ENCODE data around the gene CDKAL1. TPM values are rescaled to one million over a fixed set of nuclear protein-coding genes. Genes with fewer than 3 reads are reported as not detected.

Gene CDKAL1
- total and polyA plus RNA-seq, 2 of the 8 experiments (the other 6 are each of a cell fraction or from before 2014, with no cell fraction given): 8.4 to 24.6 TPM

DNA sequence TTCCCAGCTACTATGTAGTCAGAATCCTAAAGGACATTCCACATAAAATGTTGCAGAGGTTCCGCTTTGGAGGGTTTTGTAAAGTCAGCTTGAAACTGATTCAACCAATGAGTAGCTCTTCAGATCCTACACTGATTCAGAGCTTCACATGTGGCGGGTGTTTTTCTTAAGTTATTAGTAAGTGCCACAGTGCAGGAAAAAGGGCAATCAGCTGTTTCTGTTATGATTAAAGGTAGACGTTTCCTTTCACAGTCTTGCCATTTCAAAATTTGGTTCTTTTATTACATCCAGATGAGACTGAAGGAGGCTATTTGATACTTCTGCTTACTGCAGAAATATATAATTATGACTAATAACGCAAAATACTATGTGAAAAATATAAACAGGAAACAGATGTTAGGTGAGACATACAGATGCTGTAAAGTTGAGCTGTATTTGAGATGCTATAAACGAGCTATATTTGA is 443.9 kb downstream of the CDKAL1 start:
- Histone ChIP-seq H3K4me1 (replicated peaks in 1 of 4; ENCODE audit: control insufficient read depth in 3 of 4, insufficient read depth in 4 of 4, low read length in 3 of 4) (no peaks in the 10 kb centered on the region), H3K23ac (ENCODE audit: insufficient read length) (no peak overlapping the region), H3K27ac (ENCODE audit: low read depth, low read length) (no peak overlapping the region), H3K56ac (replicated peaks; ENCODE audit: insufficient read length, low read depth, low read length) (no peak overlapping the region), H3K9ac (replicated peaks in 1 of 4; ENCODE audit: extremely low read depth in 1 of 4, low read depth in 3 of 4, low read length in 3 of 4) (no peak overlapping the region), H4K20me1 (replicated peaks in 1 of 2; ENCODE audit: control insufficient read depth in 1 of 2, insufficient read depth in 2 of 2, low read length in 2 of 2) (no peaks in the 10 kb centered on the region), H3K79me1 (ENCODE audit: low read depth, low read length) (no peaks in the 10 kb centered on the region), H2BK20ac (ENCODE audit: low read length) (no peak overlapping the region), H3K27me3 (replicated peaks in 1 of 4; ENCODE audit: control insufficient read depth in 3 of 4, extremely low read depth in 1 of 4, insufficient read depth in 3 of 4, low read length in 3 of 4) (no peaks in the 10 kb centered on the region), H4K5ac (ENCODE audit: insufficient read length, low read depth, low read length) (no peak overlapping the region), H2BK5ac (ENCODE audit: low read depth, low read length) (no peak overlapping the region), H3K18ac (ENCODE audit: extremely low read depth, low read length) (no peak overlapping the region), H3K23me2 (ENCODE audit: low read depth, low read length) (no peaks in the 10 kb centered on the region), H3K79me2 (ENCODE audit: control insufficient read depth in 1 of 2, insufficient read depth in 2 of 2, low read length in 2 of 2) (no peaks in the 10 kb centered on the region), H3K14ac (ENCODE audit: insufficient read length) (no peak overlapping the region), H3K4me3 (ENCODE audit: extremely low read depth in 1 of 4, insufficient read depth in 2 of 4, low read depth in 3 of 4, low read length in 4 of 4) (no peak overlapping the region), H4K8ac (ENCODE audit: extremely low read depth, insufficient read depth, low read length) (no peak overlapping the region), H2AK5ac (ENCODE audit: low read depth, low read length) (no peak overlapping the region), H4K91ac (replicated peaks; ENCODE audit: insufficient read length, low read length) (no peak overlapping the region), H2BK120ac (replicated peaks; ENCODE audit: low read depth, low read length) (no peak overlapping the region), H2BK15ac (ENCODE audit: low read length) (no peak overlapping the region), H2BK12ac (ENCODE audit: low read depth, low read length) (no peak overlapping the region), H3K4me2 (ENCODE audit: insufficient read depth in 1 of 2, low read depth in 2 of 2, low read length in 2 of 2) (no peak overlapping the region), H2AFZ (ENCODE audit: low read length) (no peak overlapping the region), H3K9me3 (ENCODE audit: insufficient read depth in 2 of 2, low read depth in 1 of 2, low read length in 1 of 2) (no peaks in the 10 kb centered on the region), H3K36me3 (ENCODE audit: control insufficient read depth in 2 of 4, insufficient read depth in 4 of 4, low read length in 3 of 4) (no peaks in the 10 kb centered on the region), H3K4ac (replicated peaks; ENCODE audit: insufficient read length, low read depth, low read length) (no peak overlapping the region)
- FAIRE-seq (no peak), DNase-seq (ENCODE audit: low read depth in 1 of 2, low spot score in 2 of 2) (no peak)
- 89% methylated on average over 5 of the region's 5 CpGs; no CpG with 5 or more reads in 1 of the 2 experiments for WGBS, 2 experiments (ENCODE audit: extremely low coverage in 1 of 2, insufficient coverage in 1 of 2, insufficient read length in 1 of 2, insufficient replicate concordance in 2 of 2, low coverage in 1 of 2, low lambda C conversion rate in 2 of 2, missing lambda C conversion rate in 1 of 2)
- ChIA-PET CTCF (ENCODE audit: partially characterized antibody) (interaction anchor here (0.9 kb wide), 1 partner anchor 9 kb away, joined by 4 read pairs; no protein-coding TSS in a partner anchor), POLR2A (ENCODE audit: partially characterized antibody) (no interaction called here)
- TF ChIP-seq POLR2AphosphoS5 (IDR thresholded peaks at IDR 0.05; ENCODE audit: low read depth, low read length): no peak
- no peak for TF ChIP-seq CHD2 (IDR thresholded peaks at IDR 0.05; ENCODE audit: low read length)
- TF ChIP-seq, protein P1, sequence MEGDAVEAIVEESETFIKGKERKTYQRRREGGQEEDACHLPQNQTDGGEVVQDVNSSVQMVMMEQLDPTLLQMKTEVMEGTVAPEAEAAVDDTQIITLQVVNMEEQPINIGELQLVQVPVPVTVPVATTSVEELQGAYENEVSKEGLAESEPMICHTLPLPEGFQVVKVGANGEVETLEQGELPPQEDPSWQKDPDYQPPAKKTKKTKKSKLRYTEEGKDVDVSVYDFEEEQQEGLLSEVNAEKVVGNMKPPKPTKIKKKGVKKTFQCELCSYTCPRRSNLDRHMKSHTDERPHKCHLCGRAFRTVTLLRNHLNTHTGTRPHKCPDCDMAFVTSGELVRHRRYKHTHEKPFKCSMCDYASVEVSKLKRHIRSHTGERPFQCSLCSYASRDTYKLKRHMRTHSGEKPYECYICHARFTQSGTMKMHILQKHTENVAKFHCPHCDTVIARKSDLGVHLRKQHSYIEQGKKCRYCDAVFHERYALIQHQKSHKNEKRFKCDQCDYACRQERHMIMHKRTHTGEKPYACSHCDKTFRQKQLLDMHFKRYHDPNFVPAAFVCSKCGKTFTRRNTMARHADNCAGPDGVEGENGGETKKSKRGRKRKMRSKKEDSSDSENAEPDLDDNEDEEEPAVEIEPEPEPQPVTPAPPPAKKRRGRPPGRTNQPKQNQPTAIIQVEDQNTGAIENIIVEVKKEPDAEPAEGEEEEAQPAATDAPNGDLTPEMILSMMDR (IDR thresholded peaks at IDR 0.05; ENCODE audit: control extremely low read depth in 1 of 3, insufficient read depth in 1 of 3, low read depth in 1 of 3, low read length in 3 of 3): no peak

Measured in H1 (cell line).